Left hindlimb (tissue), 1 donor: ENCODE data around the gene ALKAL2.

Experiments
- DNase-seq: peaks from one replicate; pipeline ENCODE4 v3.0.0-alpha.2; 2018

ALKAL2 gene

GRCh38 chr2:289362-290089 is 1.6 kb upstream of the ALKAL2 start:
- DNase-seq, result peak; percentile 35

DNA sequence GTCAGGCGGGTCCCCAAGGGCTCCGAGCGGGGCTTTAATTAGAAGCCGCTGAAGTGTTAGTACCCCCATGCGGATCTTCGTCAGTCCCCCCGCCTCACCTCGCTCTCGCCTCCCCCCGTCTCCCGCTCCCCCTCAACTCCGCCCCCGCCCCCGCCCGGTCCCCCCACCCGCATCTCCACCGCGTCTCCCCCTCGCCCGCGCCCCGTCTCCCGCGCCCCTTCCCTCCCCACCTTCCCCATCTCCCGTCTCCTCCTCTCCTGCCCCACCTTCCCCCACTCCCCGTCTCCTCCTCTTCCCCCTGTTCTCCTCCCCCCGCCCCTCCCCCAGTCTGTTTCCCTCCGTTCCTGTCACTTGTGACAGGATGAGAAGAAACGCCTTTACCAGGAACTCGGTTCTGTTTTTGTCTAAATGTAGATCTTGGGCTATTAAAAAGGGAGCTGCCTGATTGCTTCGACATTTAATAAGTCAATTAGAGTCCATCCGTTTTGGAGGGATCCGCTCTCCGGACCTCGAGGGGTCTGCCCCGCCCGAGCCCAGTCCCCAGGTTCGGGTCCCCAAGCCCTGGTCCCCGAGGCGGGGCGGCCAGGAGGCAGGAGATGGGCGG is 969 bp upstream of the ALKAL2 start:
- DNase-seq, result no peak

- peak; percentile 54 for DNase-seq
Measured at GRCh38 chr2:287471-287885, 413 bp downstream of the ALKAL2 start.

DNA sequence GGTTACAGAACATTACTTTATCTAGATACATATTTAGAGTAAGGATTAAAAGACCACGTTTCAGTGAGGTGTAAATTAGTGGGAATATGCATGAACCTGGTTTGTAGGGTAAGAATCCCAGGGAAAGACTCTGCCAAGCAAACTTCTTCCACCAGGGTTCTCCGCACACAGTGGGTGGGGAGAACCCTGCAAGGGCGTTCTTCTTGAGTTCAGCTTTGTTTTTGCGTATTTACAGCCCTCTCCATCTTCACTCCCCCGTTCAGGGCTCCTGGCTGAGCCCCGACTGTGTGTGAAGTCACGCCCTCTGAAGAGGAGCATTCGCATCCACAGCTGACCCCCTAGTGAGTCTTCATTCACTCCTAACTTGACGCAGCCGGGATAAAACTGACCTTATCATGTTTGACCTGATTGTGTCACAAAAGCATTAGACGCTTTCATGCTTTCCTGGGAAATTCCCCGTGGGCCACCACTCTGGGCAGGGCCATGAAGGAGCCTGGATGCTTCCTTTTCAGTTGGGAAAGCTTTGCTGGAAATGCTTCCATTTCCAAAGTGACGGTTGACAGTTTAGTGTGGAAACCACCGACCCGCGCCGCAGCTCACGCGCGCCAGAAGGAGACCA is 1.0 kb downstream of the ALKAL2 start:
- no peak for DNase-seq

DNA sequence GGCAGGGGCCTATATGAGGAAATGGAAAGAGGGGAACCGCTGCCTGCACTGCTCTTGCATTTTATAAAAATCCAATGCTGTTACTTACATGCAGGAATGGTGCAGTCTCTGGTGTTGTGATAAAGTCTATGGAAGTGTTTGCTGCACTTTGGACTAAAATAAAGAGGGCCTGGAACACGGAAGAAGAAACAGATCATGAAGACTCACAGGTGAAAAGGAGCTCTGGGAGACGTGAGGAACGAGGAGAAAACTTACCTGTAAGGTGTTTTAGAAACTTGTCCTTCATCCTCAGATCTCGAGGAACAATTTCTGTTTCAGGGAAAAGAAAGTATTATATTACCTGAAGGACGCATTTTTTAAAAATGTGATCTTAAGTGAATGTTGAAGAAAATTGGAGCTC is 1.9 kb downstream of the ALKAL2 start:
- no peak for DNase-seq

DNA sequence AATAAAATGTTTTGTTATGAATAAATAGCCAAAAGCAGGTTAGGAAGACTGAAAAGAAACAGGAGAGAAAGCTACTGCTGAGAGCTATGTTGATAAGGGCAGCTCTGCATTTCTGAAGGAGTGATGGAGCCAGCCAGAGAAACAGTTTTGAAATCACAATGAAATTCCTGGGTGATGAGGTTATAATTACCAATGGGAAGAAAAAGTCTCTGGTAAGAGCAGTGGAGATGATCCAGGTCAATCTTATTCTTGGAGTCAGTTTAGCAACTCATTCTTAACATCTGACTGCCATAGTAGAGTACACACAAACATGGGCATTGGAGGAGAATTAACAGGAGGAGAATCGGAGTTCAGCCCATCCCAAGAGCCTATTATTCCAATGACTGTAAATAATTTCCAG is 2.4 kb downstream of the ALKAL2 start:
- no peak for DNase-seq

DNA sequence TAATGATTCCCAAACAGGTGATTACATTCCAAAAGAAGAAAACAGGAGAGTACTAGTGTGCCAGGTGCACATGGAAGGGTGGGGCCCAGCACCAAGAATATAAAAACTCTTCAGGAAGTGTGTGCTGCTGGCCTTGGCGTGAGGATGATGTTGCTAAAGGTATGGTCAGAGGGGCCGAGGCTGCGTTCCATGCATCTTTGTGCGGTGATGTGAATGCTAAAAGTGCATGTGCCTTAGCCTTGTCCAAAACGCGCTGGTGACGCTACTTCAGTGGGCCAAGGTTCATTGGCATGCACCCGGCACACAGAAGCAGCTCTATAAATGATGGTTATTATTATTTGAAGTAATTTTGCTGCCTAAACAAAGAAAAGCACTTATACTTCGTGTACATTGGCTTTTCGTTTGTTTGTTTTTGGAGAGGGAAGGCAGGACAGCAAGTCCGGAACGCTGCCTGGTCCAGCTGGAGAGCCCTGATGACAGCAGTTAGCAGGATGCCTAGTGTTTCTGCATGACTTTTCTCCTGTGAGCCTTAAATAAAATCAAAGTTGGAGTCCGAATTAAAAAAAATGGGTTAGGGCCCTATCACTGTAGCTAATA is 2.9 kb downstream of the ALKAL2 start:
- no peak for DNase-seq

- DNase-seq, result no peak
Measured at GRCh38 chr2:283996-284794, 3.7 kb downstream of the ALKAL2 start.

GRCh38 chr2:282371-283263 is 5.3 kb downstream of the ALKAL2 start:
- no peak for DNase-seq

- no peak for DNase-seq
Measured at GRCh38 chr2:281381-281780, 6.5 kb downstream of the ALKAL2 start.

DNA sequence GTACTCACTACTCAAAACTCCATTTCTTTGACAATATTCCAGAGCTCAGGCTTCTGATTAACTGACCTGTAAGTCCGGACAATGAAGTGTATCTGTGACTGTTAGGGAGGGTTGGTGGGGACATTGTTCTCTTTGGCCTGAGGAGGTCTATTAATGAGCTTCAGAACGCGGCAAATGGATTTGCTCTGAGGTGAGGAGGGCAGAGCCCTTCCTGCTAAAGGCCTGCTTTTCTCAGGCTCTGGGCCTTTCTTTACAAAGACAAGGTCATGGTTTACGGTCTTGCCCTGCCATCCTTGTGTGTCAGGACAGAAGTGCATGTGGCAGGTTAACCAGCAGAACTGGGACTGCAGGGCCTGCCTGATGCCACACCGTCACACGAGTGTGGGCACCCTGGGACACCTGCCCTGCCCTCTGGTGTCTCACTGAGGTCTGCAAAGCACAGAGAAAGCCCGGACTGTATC is 7.2 kb downstream of the ALKAL2 start:
- no peak for DNase-seq

- DNase-seq, result no peak
Measured at GRCh38 chr2:279956-280649, 7.8 kb downstream of the ALKAL2 start.

- DNase-seq, result no peak
Measured at GRCh38 chr2:279366-279765, 8.5 kb downstream of the ALKAL2 start.

DNA sequence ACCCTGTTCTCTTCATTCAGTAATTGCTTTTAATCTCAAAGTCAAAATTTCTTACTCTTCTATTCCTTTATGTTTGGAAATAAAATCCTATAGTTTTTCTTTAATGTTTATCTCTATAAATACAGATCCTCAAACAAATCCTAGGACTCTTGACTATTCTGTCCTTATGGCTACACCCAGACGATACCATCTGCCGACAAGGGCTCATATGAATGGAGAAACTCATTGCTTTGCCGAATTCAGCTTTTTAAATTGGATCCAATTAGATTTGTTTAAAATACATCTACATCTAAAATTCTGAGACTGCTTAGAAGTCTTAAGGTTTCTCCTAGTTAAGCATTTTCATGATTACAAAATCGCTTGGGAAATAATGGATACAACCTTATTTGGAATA is 9.0 kb downstream of the ALKAL2 start:
- no peak for DNase-seq

GRCh38 chr2:278312-278926 is 9.5 kb downstream of the ALKAL2 start:
- no peak for DNase-seq

DNA sequence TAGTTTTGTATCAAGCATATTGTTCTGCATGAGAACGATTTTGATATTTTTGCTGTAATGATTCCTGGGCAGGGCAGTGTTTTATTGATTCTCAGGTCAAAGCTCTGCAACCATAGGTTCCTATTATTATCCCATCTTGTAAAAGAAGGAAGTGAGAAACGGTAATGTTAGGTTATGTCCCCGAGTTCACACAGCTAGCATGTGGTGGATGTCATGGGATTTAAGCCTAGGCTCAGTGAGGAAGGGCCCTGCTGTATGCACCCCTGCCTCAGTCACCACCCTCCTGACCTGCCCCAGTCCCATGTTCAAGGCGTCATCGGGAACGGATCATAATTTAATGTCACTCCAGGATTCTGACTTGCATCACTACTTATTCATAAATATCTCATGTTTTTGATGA is 12.4 kb downstream of the ALKAL2 start:
- DNase-seq, result no peak

GRCh38 chr2:274503-274902 is 13.4 kb downstream of the ALKAL2 start:
- no peak for DNase-seq

GRCh38 chr2:273333-273732 is 14.6 kb downstream of the ALKAL2 start:
- no peak for DNase-seq

DNA sequence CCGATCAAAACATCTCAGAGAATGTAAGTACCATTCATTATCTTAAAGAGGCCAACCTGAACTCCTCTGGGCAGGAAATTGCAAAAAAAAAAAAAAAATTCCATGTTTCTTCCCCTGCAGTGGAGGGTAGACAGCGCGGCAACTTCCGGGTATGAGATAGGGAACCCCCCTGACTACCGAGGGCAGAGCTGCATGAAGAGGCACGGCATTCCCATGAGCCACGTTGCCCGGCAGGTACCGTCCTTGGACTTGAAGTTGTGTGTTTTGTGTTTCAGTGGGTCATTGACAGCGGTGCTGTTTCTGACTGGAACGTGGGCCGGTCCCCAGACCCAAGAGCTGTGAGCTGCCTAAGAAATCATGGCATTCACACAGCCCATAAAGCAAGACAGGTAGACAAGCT is 16.0 kb downstream of the ALKAL2 start:
- no peak for DNase-seq

DNA sequence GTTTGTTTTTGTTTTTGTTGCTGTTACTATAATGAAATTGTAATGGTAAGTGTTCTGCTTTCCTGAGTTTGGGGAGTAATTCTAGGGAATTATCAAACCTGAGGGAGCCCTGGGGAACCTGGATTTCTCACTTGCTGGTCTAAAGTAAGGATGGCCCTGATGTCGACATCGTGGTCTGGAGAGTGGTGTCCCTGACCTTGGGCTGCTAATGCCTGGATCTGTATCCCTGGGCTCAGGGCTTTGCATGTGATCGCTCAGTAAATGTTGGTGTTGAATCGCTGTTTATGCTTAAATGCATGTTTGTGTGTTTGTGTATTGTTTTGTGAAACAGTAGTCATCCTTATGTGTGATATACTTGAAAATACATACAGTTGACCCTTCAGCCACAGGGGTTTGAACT is 17.0 kb downstream of the ALKAL2 start:
- DNase-seq, result no peak
